GM12864 (cell line): Measurements from ENCODE around the gene ABCD3.
A peak's percentile ranks its signal among the peaks of the same experiment; 100 is the strongest.

Experiments
- DNase-seq: peaks from one replicate; pipeline ENCODE4 v3.0.0-alpha.2; 2011; ENCODE audit warnings: low read depth
- H3K4me3 ChIP-seq: 2 replicates; pipeline ENCODE4 v1.5.1; 2011; ENCODE audit warnings: mild to moderate bottlenecking, low read depth, low read length, control low read depth
- TF ChIP-seq, protein P1 (sequence below): IDR thresholded peaks from 2 replicates; pipeline ENCODE4 v1.5.1; 2011; ENCODE audit warnings: low read depth, mild to moderate bottlenecking, moderate library complexity, low read length, control low read depth, inconsistent platforms; ENCODE audit errors: missing control alignments

The ABCD3 gene

DNA sequence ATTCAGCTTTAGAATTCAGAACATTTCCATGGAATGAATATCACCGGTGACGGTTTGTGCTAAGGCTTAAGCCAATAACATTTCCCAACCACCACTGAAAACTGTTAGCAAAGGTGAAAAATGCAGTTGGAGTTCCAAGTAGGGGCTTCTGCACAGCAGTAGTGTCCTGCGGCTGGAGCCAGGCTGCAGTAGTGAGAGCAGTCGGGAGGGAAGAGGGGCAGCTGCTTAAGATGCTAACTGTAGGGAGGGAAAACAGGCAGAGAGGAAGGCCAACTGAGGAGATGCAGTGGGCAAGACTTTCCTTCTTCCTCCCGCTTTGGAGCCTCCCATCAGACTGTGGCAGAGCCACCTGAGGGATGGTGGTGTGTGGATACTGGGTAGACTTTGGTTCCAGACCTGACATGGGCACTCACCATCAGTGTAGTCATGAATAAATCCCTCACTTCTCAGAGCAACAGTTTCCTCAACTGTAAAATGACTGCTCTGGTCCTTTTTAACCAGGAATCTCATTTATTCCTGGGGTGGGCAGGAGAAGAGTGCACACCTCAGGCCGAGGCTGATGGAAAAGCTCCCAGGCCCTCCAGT lies 120.1 kb downstream of the ABCD3 start:
- no peak overlapping the region for H3K4me3 ChIP-seq
- TF ChIP-seq, protein P1, sequence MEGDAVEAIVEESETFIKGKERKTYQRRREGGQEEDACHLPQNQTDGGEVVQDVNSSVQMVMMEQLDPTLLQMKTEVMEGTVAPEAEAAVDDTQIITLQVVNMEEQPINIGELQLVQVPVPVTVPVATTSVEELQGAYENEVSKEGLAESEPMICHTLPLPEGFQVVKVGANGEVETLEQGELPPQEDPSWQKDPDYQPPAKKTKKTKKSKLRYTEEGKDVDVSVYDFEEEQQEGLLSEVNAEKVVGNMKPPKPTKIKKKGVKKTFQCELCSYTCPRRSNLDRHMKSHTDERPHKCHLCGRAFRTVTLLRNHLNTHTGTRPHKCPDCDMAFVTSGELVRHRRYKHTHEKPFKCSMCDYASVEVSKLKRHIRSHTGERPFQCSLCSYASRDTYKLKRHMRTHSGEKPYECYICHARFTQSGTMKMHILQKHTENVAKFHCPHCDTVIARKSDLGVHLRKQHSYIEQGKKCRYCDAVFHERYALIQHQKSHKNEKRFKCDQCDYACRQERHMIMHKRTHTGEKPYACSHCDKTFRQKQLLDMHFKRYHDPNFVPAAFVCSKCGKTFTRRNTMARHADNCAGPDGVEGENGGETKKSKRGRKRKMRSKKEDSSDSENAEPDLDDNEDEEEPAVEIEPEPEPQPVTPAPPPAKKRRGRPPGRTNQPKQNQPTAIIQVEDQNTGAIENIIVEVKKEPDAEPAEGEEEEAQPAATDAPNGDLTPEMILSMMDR = no peak
- DNase-seq = no peak

DNA sequence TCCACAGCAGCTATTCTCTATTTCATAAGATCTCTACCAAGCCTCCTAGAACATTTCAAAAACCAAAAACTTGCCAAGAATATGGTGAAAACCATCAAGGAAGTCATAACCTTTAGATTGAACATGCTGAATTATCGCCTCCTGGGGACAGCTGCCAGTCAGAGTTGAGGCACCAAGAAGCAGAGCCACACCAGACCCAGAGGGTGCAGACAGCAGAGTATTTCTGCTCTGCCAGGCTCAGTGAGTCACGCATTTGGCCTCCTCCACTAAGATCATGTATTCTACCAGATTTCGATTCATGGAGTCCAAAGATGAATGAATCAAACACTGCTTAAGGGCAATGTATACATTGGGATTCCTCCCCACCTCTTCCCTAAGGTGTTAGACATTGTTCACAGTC lies 121.3 kb downstream of the ABCD3 start:
- H3K4me3 ChIP-seq = no peak overlapping the region
- DNase-seq = no peak
- TF ChIP-seq, protein P1 = no peak

DNA sequence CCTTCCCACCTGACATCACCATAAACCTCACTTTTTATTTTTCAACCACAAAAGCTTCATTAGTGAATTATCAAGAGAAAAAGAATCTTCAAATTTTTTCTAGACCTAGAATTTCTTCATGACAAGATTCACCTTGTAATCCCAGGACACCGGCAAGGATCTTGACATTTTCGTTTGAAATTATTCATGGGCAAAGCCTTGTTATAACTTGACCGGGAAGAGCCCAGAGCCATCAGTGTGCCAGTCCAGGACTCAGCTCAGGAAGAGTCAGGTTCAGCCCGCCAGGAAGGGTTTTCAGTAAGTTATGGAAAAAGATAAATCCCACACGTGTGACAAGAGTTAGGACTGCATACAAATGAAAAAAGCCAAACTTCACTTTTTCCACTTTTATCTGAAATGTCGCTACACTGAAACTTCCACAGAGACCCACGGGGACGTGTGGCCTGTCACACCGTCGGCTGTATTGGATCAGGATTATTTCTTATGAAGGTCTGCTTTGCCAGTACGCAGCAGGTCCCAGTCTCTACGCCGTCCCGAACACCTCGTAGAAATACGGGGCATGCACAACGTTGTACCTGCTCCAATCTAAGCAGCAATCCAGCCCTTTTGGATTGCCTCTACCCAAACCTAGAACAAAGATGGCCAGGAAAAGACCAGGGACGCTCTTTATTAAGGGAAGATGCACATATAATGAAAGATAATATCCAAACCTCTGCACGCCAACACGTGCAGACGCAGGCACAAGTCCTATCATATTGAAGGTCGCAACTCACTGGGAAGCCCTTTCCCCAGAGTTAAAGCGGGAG lies 122.5 kb downstream of the ABCD3 start:
- no peak for DNase-seq
- H3K4me3 ChIP-seq = peak overlapping the region; percentile 56; the same call in 1 of the 2 replicates
- TF ChIP-seq, protein P1 = no peak

DNA sequence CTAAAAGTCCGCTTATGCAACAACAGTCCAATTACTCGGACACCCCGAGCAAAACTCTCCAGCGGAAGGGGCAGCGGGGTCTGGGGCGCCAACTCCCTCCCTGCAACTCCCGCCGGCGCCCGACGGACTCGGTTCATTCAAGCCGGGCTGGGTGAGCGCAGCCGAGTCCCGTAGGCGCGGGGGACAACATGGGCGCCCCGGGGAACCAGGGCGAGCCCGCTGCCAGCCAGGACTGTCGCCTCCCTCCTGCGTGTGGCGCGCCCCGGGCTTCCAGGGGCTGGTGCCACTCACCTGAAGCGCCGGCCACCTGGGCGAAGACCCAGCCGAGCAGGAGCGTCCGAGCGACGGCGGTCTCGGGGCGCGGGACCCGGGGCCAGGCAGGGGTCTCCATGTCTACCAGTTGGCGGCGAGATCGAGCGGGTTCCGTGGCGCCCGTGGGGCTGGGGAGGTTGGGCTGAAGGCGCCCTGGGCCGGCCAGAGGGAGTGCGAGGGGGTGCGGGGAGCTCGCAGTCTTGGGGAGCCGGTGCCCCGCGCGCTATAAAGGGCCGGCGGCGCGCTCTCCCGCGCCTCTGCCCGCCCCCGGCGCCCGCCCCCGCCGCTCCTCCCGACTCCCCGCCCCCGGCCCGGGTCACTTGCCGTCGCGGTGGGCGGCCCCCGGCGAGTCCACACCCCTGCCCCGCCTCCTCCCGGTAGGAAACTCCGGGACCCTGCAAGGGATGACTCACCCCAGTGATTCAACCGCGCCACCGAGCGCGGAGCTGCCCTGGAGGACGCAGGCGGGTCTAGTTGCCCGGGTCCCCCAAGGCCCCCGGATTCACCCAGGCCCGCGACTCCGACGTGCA lies 123.3 kb downstream of the ABCD3 start, which contains the start of gene F3:
Gene F3 (minus strand): TSS at position 514 of the 842 bp plus-strand sequence. CDS start 123 bp downstream, at position 391.
- TF ChIP-seq, protein P1 = no peak
- DNase-seq = peak; percentile 3

GRCh38 chr1:94542088-94542870 lies 124.1 kb downstream of the ABCD3 start:
- TF ChIP-seq, protein P1 = no peak
- no peak for DNase-seq
- H3K4me3 ChIP-seq = peak overlapping the region; percentile 56

More for the DNA sequence above, 123.3 kb downstream of the ABCD3 start, which contains the start of gene F3:
- peak within 1 kb of the TSS; percentile 56 for H3K4me3 ChIP-seq

DNA sequence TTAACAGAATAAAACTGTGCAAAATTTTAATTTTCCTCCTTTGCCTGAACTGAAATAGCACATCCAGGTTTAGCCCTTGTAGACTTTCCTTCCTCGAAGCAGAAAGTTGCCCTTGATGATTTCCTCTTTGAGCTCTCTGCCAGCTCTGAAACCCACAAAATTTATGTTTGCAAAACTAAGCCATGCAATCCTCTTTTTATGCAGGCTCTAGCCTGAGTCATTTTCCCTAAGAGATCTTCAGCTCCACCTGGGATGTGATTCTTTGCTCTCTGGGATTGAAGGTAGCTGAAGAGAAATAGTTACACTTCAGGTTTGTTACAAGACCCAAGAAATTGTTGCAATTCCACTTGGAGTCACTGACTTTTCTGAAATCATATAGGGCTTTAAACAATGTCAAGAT lies 124.8 kb downstream of the ABCD3 start:
- TF ChIP-seq, protein P1 = no peak
- DNase-seq = no peak
- H3K4me3 ChIP-seq = no peak overlapping the region
